Erythroblast (primary cell): ENCODE results near the gene PLRG1.

Experiments
- GATA1 ChIP-seq: IDR thresholded peaks from 2 replicates; pipeline ENCODE4 v1.6.1; 2011; ENCODE audit warnings: low read depth, mild to moderate bottlenecking, control low read depth, low read length, moderate library complexity
- POLR2A ChIP-seq: IDR thresholded peaks from 2 replicates; pipeline ENCODE4 v1.6.1; 2011; ENCODE audit warnings: mild to moderate bottlenecking, low read length

- no peak for TF ChIP-seq POLR2A
- TF ChIP-seq GATA1 = no peak
These were observed 12.6 kb upstream of the PLRG1 start, which contains the start of gene FGB for GRCh38 chr4:154562697-154563254.
